Astrocyte (in vitro differentiated cells and primary cell): ENCODE measurements around the gene PITPNB.

Experiments used
- CTCF ChIP-seq: IDR thresholded peaks from 2 replicates; pipeline ENCODE4 v1.5.1; 2011; ENCODE audit warnings: low read depth, mild to moderate bottlenecking, inconsistent platforms, low read length, moderate library complexity; ENCODE audit not compliant: insufficient read depth
- EZH2 ChIP-seq: IDR thresholded peaks from 2 replicates; pipeline ENCODE4 v1.6.1; 2012; ENCODE audit warnings: mild to moderate bottlenecking, low read length, inconsistent platforms; ENCODE audit not compliant: insufficient read depth

GRCh38 chr22:27888310-27888709 lies 30.7 kb downstream of the PITPNB start:
- TF ChIP-seq CTCF (no peak), EZH2 (no peak)
